Neuronal stem cell (in vitro differentiated cells): ENCODE measurements around the gene DIABLO.

Source experiments
- DNase-seq: peaks from one replicate; pipeline ENCODE4 v3.0.0-alpha.2; 2013; ENCODE audit warnings: low spot score
- H2AFZ ChIP-seq: one replicate; pipeline ENCODE4 v1.6.1; 2013; ENCODE audit warnings: mild to moderate bottlenecking, low read length, inconsistent platforms
- H2AK5ac ChIP-seq: 2 replicates; pipeline ENCODE4 v1.6.1; 2013; ENCODE audit warnings: low read depth, mild to moderate bottlenecking, inconsistent platforms, low read length, moderate library complexity, mixed read lengths
- H2BK120ac ChIP-seq: 2 replicates; pipeline ENCODE4 v1.6.1; 2013; ENCODE audit warnings: low read depth, mild to moderate bottlenecking, inconsistent platforms, low read length, moderate library complexity, mixed read lengths
- H2BK12ac ChIP-seq: one replicate; pipeline ENCODE4 v1.6.1; 2013; ENCODE audit warnings: low read length, inconsistent platforms
- H2BK15ac ChIP-seq: 2 replicates; pipeline ENCODE4 v1.6.1; 2013; ENCODE audit warnings: mild to moderate bottlenecking, low read length, inconsistent platforms, mixed read lengths
- H2BK5ac ChIP-seq: one replicate; pipeline ENCODE4 v1.6.1; 2013; ENCODE audit warnings: inconsistent platforms, mild to moderate bottlenecking, low read length, moderate library complexity
- H3K14ac ChIP-seq: one replicate; pipeline ENCODE4 v1.6.1; 2013; ENCODE audit warnings: low read length, inconsistent platforms
- H3K18ac ChIP-seq: 2 replicates; pipeline ENCODE4 v1.6.1; 2013; ENCODE audit warnings: low read length, inconsistent platforms
- H3K23ac ChIP-seq: 2 replicates; pipeline ENCODE4 v1.6.1; 2013; ENCODE audit warnings: low read depth, mild to moderate bottlenecking, mixed read lengths, low read length, inconsistent platforms; ENCODE audit not compliant: poor library complexity
- H3K27ac ChIP-seq: replicated peaks from 3 replicates; pipeline ENCODE4 v1.5.1; 2013; ENCODE audit warnings: low read length, inconsistent platforms
- H3K27me3 ChIP-seq, 3 experiments: 2 replicates each; pipeline ENCODE4 v1.6.1; 2013; ENCODE audit warnings: low read length in 3 of 3, mild to moderate bottlenecking in 2 of 3, inconsistent platforms in 1 of 3, low read depth in 1 of 3, mixed read lengths in 1 of 3, moderate library complexity in 1 of 3; ENCODE audit not compliant: control insufficient read depth in 3 of 3, insufficient read depth in 3 of 3
- H3K36me3 ChIP-seq, 2 donors: replicated peaks in 1 of 2; 2 replicates each; pipeline ENCODE4 v1.6.1; 2013; ENCODE audit warnings: low read length in 2 of 2; ENCODE audit not compliant: control insufficient read depth in 2 of 2, insufficient read depth in 2 of 2
- H3K4ac ChIP-seq: 2 replicates; pipeline ENCODE4 v1.6.1; 2013; ENCODE audit warnings: inconsistent platforms, mild to moderate bottlenecking, low read length, moderate library complexity
- H3K4me1 ChIP-seq, 2 donors: 1 replicate in 1 of 2; 2 replicates in 1 of 2; pipeline ENCODE4 v1.6.1; 2013; ENCODE audit warnings: low read length in 2 of 2, low read depth in 1 of 2; ENCODE audit not compliant: control insufficient read depth in 2 of 2, insufficient read depth in 1 of 2
- H3K4me2 ChIP-seq: one replicate; pipeline ENCODE4 v1.6.1; 2013; ENCODE audit warnings: mild to moderate bottlenecking, low read length, inconsistent platforms; ENCODE audit not compliant: insufficient read depth, poor library complexity, severe bottlenecking
- H3K4me3 ChIP-seq, 2 donors: 2 replicates each; pipeline ENCODE4 v1.5.1; 2013; ENCODE audit warnings: low read length in 2 of 2, mild to moderate bottlenecking in 2 of 2, inconsistent platforms in 1 of 2, moderate library complexity in 1 of 2
- H3K79me1 ChIP-seq: one replicate; pipeline ENCODE4 v1.6.1; 2013; ENCODE audit warnings: low read depth, mild to moderate bottlenecking, inconsistent platforms, low read length, moderate library complexity
- H3K9ac ChIP-seq: one replicate; pipeline ENCODE4 v1.6.1; 2013; ENCODE audit warnings: mild to moderate bottlenecking, low read depth, low read length, inconsistent platforms; ENCODE audit not compliant: poor library complexity
- H3K9me3 ChIP-seq, 2 donors: replicated peaks in 1 of 2; 2 replicates each; pipeline versions ENCODE3 to v1.6.1; 2013; ENCODE audit warnings: low read length in 2 of 2, mild to moderate bottlenecking in 2 of 2, inconsistent platforms in 1 of 2, low read depth in 1 of 2, mixed read lengths in 1 of 2, moderate library complexity in 1 of 2; ENCODE audit not compliant: control insufficient read depth in 2 of 2, insufficient read depth in 1 of 2
- H4K8ac ChIP-seq: one replicate; pipeline ENCODE4 v1.6.1; 2013; ENCODE audit warnings: low read depth, mild to moderate bottlenecking, inconsistent platforms, low read length, moderate library complexity
- H4K91ac ChIP-seq: one replicate; pipeline ENCODE4 v1.6.1; 2013; ENCODE audit warnings: low read length, low read depth, mild to moderate bottlenecking, inconsistent platforms; ENCODE audit not compliant: poor library complexity
- WGBS, 2 donors: extraction: QIAGEN DNeasy Blood & Tissue Kit; methylation state at CpG; one replicate each; pipeline ENCODE4 v1.1.7; 2013; ENCODE audit warnings: missing lambda C conversion rate in 2 of 2, mixed read lengths in 1 of 2; ENCODE audit not compliant: insufficient read length in 2 of 2, insufficient replicate concordance in 1 of 2; ENCODE audit errors: extremely low coverage in 2 of 2; 5-methylcytosine and 5-hydroxymethylcytosine counted together

DIABLO gene

GRCh38 chr12:122190842-122191668 lies 34.8 kb downstream of the DIABLO start:
- Histone ChIP-seq H4K91ac (no peak overlapping the region), H3K79me1 (no peaks in the 10 kb centered on the region), H3K4me2 (no peak overlapping the region), H3K23ac (no peak overlapping the region), H2BK12ac (no peak overlapping the region), H3K27ac (no peak overlapping the region), H3K9me3 (peaks cover 0 to 3% of the 10 kb centered on the region in 2 donors), H2AK5ac (no peak overlapping the region), H4K8ac (no peak overlapping the region), H3K4me3 (no peak overlapping the region), H3K14ac (no peak overlapping the region), H3K4me1 (peaks cover 0 to 7% of the 10 kb centered on the region in 2 donors), H2AFZ (no peak overlapping the region), H2BK120ac (no peak overlapping the region), H3K18ac (no peak overlapping the region), H3K9ac (no peak overlapping the region), H3K36me3 (no peaks in the 10 kb centered on the region), H2BK5ac (no peak overlapping the region), H3K4ac (no peak overlapping the region), H3K27me3 (peaks cover 0 to 2% (median 0%) of the 10 kb centered on the region in 3 experiments), H2BK15ac (no peak overlapping the region)
- DNase-seq = peak; percentile 57
- no CpG with 5 or more reads among the region's 18 CpGs for WGBS, 2 donors

- no peak overlapping the region for H3K4me2 ChIP-seq
- no peak overlapping the region for H3K4ac ChIP-seq
- H4K8ac ChIP-seq = no peak overlapping the region
- peaks cover 0 to 14% (median 2%) of the 10 kb centered on the region in 3 experiments for H3K27me3 ChIP-seq
- peak overlapping the region; percentile 81 for H4K91ac ChIP-seq
- peak overlapping the region; percentile 63 for H3K14ac ChIP-seq
- H2BK120ac ChIP-seq = peak overlapping the region; percentile 91
- H3K9ac ChIP-seq = peak overlapping the region; percentile 4
- peak overlapping the region; percentile 53 for H3K18ac ChIP-seq
- peak overlapping the region; percentile 29 for H2AFZ ChIP-seq
- H3K23ac ChIP-seq = peak overlapping the region; percentile 58
- no peak overlapping the region for H3K27ac ChIP-seq
- no peaks in the 10 kb centered on the region for H3K36me3 ChIP-seq
- H2BK5ac ChIP-seq = no peak overlapping the region
- no peaks in the 10 kb centered on the region for H3K9me3 ChIP-seq
- no peaks in the 10 kb centered on the region for H3K79me1 ChIP-seq
- H2BK12ac ChIP-seq = peak overlapping the region; percentile 63
- H2BK15ac ChIP-seq = peak overlapping the region; percentile 45
- peak overlapping the region; percentile 91 for H2AK5ac ChIP-seq
- peaks cover 0 to 7% of the 10 kb centered on the region in 2 donors for H3K4me1 ChIP-seq
- no CpG with 5 or more reads among the region's 34 CpGs for WGBS, 2 donors
- no peak overlapping the region for H3K4me3 ChIP-seq
- DNase-seq = no peak
Measured at GRCh38 chr12:122189626-122190475, 36.0 kb downstream of the DIABLO start.

DNA sequence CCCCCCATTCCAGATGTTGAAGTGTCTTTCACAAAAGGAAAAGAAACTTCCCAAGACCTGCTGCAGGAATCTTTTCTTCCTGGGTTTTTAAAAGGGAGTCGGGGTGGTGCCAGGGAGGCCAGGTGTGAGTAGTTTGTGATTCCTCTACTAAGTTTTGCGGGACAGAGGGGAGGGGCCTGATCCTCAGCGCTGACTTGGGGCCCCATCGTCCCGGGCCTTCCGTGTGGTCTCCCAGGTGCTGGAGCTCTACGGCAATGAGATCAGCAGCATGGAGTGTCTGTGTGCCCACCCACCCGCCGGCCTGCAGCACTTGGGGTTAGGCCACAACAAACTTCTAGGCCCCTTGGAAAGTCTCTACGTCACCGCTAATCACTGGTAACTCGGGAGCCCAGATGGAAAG lies 38.4 kb downstream of the DIABLO start:
- H3K27me3 ChIP-seq = peaks cover 0 to 31% (median 10%) of the 10 kb centered on the region in 3 experiments
- H3K4ac ChIP-seq = no peak overlapping the region
- H3K14ac ChIP-seq = no peak overlapping the region
- no peak overlapping the region for H3K4me2 ChIP-seq
- WGBS, 2 donors = no CpG with 5 or more reads among the region's 12 CpGs
- H3K79me1 ChIP-seq = no peaks in the 10 kb centered on the region
- H2BK120ac ChIP-seq = no peak overlapping the region
- no peak overlapping the region for H3K9ac ChIP-seq
- H3K27ac ChIP-seq = no peak overlapping the region
- H2BK5ac ChIP-seq = no peak overlapping the region
- peaks cover 2 to 7% of the 10 kb centered on the region in 2 donors for H3K4me1 ChIP-seq
- no peak overlapping the region for H3K18ac ChIP-seq
- H2AK5ac ChIP-seq = no peak overlapping the region
- no peak for DNase-seq
- H3K4me3 ChIP-seq = no peak overlapping the region
- H2BK15ac ChIP-seq = no peak overlapping the region
- no peak overlapping the region for H2BK12ac ChIP-seq
- H2AFZ ChIP-seq = no peak overlapping the region
- no peaks in the 10 kb centered on the region for H3K36me3 ChIP-seq
- no peak overlapping the region for H4K91ac ChIP-seq
- H4K8ac ChIP-seq = no peak overlapping the region
- no peak overlapping the region for H3K23ac ChIP-seq
- H3K9me3 ChIP-seq = no peaks in the 10 kb centered on the region
